Psoas muscle (tissue), 8 donors: Measurements from ENCODE around the gene ALDH18A1. TPM values are rescaled to one million over a fixed set of nuclear protein-coding genes. Genes with fewer than 3 reads are reported as not detected.

Experiments used
- ATAC-seq, 4 donors: fragments of 200-7000 bp; cut with Tn5 transposase; one replicate each; pipeline ENCODE4 v1.9.1; 2020; ENCODE audit warnings: moderate library complexity in 3 of 4, mild to moderate bottlenecking in 2 of 4
- DNase-seq, 2 donors: peaks; one replicate each; pipeline ENCODE4 v3.0.0-alpha.2; 2020
- H3K27ac ChIP-seq: fragments of 200-600 bp; one replicate; pipeline ENCODE4 v1.8.0; 2022
- H3K27me3 ChIP-seq, 3 donors: fragments of 200-600 bp in 1 of 3; one replicate each; pipeline versions ENCODE4 v1.6.1 to v1.8.0; 2013 to 2022; ENCODE audit warnings: low read length in 2 of 3, mild to moderate bottlenecking in 2 of 3, moderate library complexity in 1 of 3; ENCODE audit not compliant: insufficient read depth in 3 of 3
- H3K36me3 ChIP-seq, 2 donors: fragments of 200-600 bp in 1 of 2; one replicate each; pipeline versions ENCODE4 v1.6.1 to v1.8.0; 2013 to 2022; ENCODE audit warnings: low read depth in 1 of 2, mild to moderate bottlenecking in 1 of 2, moderate library complexity in 1 of 2; ENCODE audit not compliant: insufficient read depth in 1 of 2
- H3K4me1 ChIP-seq: fragments of 200-600 bp; one replicate; pipeline ENCODE4 v1.8.0; 2022
- H3K4me3 ChIP-seq: fragments of 200-600 bp; one replicate; pipeline ENCODE4 v1.8.0; 2022; ENCODE audit warnings: mild to moderate bottlenecking
- H3K9me3 ChIP-seq: fragments of 200-600 bp; one replicate; pipeline ENCODE4 v1.8.0; 2022
- WGBS, 3 donors: extraction: QIAGEN DNeasy Blood & Tissue Kit; methylation state at CpG; one replicate each; pipeline versions ENCODE4 v1.1.6 to v1.1.7; 2013; 5-methylcytosine and 5-hydroxymethylcytosine counted together
- intact Hi-C, 2 donors: fragments of 100-400 bp; cut with DNase I; formaldehyde crosslinking; loops; one replicate each; pipeline versions ENCODE4 v1.11.0 to v1.14.2; 2022
- polyA plus RNA-seq, 3 donors: library from polyadenylated mRNA; stranded (reverse); fragments of 200-250 nt; gene quantifications; one replicate each; pipeline ENCODE4 v1.2.3, GENCODE V29; 2013
- total RNA-seq, 4 donors: library from RNA; stranded (reverse); fragmentation: NEBNext Ultra II Directional in 2 of 4; extraction: Animal tissue kit (Norgen Biotek cat#: 25700) in 2 of 4; gene quantifications; one replicate each; pipeline versions ENCODE4 v1.2.1 to v1.2.4, GENCODE V29; 2021 to 2023
- TF ChIP-seq, protein P1 (sequence below): fragments of 200-600 bp; IDR thresholded peaks from one replicate; pipeline ENCODE4 v1.8.0; 2022; ENCODE audit warnings: antibody characterized with exemption
- donor health status: healthy with polysubstance abuse.
- donor health status: DM: no; HTN: no; CAD: no; lungs with moderate emphysema.
- donor health status: Bipolar disorder and iron deficiency.
- donor health status: healthy.
- donor health status: DM: yes; HTN: yes; CAD: no.
- donor health status: DM: no; HTN: no; CAD: no.
- donor health status: DM: no; HTN: no; CAD: no.
- donor health status: DM: yes; HTN: yes; CAD: no.

Gene ALDH18A1
- total and polyA plus RNA-seq, 7 donors, result 2.4 to 18.1 (median 5.7) TPM

DNA sequence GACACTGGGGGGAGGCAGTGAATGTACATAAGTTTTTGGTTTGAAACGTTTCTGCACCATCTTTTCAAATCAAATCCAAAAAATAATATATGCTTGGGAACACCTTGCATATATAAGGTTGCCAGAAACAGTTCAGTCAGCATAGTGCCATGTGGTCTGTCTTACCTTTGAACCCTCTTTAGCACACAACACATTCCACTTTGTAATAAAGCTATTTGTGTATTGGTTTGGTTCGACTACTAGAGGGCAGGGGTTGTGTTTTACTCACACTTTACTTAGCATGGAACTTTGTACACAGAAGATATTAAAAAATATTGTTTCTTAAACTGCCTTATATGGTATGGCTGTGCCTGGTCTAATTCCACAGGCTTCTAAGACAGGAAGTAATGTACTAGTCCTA, 43.2 kb downstream of the ALDH18A1 start:
- WGBS, 3 donors, result 83 to 88% (median 88%) methylated on average over 2 of the region's 2 CpGs
- Histone ChIP-seq H3K27ac (no peak overlapping the region), H3K4me3 (no peak overlapping the region), H3K27me3 (no peaks in the 10 kb centered on the region), H3K36me3 (peaks cover 3 to 97% of the 10 kb centered on the region in 2 donors), H3K4me1 (no peaks in the 10 kb centered on the region), H3K9me3 (no peaks in the 10 kb centered on the region)
- ATAC-seq (no peak), DNase-seq (no peak)
- TF ChIP-seq, protein P1, sequence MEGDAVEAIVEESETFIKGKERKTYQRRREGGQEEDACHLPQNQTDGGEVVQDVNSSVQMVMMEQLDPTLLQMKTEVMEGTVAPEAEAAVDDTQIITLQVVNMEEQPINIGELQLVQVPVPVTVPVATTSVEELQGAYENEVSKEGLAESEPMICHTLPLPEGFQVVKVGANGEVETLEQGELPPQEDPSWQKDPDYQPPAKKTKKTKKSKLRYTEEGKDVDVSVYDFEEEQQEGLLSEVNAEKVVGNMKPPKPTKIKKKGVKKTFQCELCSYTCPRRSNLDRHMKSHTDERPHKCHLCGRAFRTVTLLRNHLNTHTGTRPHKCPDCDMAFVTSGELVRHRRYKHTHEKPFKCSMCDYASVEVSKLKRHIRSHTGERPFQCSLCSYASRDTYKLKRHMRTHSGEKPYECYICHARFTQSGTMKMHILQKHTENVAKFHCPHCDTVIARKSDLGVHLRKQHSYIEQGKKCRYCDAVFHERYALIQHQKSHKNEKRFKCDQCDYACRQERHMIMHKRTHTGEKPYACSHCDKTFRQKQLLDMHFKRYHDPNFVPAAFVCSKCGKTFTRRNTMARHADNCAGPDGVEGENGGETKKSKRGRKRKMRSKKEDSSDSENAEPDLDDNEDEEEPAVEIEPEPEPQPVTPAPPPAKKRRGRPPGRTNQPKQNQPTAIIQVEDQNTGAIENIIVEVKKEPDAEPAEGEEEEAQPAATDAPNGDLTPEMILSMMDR, result no peak
- intact Hi-C loops, result no loop called here

DNA sequence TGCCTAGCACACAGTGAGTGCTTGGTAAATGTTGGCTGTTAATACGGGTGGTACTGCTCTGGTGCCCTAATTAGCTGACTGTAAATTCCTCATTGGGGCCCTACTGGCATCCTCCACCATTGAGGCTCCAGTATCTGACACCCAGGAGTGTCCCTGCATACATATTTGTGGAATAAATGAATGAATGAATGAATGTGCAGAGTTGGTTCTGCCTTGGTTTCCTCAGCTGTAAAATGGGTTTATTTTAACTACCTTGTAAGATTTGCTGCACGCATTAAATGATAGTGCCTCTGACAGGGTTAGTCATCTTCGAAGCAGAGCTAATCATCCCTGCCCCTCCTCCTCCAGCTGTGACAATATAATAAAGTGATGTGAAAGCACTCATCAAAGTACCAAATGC, 45.8 kb downstream of the ALDH18A1 start:
- no peaks in the 10 kb centered on the region for H3K4me1 ChIP-seq
- H3K9me3 ChIP-seq, result no peaks in the 10 kb centered on the region
- ATAC-seq, result no peak
- 94 to 96% (median 95%) methylated on average over 3 of the region's 3 CpGs for WGBS, 3 donors
- peaks cover 6 to 94% of the 10 kb centered on the region in 2 donors for H3K36me3 ChIP-seq
- no peak overlapping the region for H3K27ac ChIP-seq
- no peaks in the 10 kb centered on the region for H3K27me3 ChIP-seq
- no peak for DNase-seq
- H3K4me3 ChIP-seq, result no peak overlapping the region
- intact Hi-C loops, result no loop called here
- TF ChIP-seq, protein P1, result no peak

DNA sequence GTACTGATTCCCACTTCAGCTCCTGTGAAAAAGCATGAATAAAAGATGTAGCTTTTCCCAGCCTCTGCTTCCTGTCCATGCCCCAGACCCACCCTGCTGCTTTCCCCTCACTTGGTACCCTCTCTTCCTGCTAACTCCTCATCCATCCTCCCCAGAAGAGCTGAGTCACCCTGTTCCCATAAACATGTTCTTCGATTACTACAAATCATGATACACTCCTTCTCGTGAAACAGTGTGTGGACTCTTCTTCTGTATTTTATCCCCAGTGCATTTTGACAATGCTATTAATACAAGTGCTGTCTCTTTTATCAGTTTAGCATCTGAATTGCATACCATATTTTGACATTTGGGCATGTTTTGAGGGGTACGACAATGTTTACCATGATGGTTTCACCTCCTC, 49.6 kb downstream of the ALDH18A1 start:
- no peak overlapping the region for H3K4me3 ChIP-seq
- no peaks in the 10 kb centered on the region for H3K27me3 ChIP-seq
- H3K4me1 ChIP-seq, result no peaks in the 10 kb centered on the region
- ATAC-seq (no peak), DNase-seq (no peak)
- H3K36me3 ChIP-seq, result peaks cover 2 to 61% of the 10 kb centered on the region in 2 donors
- intact Hi-C loops, result no loop called here
- TF ChIP-seq, protein P1, result no peak
- no peaks in the 10 kb centered on the region for H3K9me3 ChIP-seq
- WGBS, 3 donors, result 74 to 81% (median 81%) methylated on average over 3 of the region's 3 CpGs
- H3K27ac ChIP-seq, result no peak overlapping the region

DNA sequence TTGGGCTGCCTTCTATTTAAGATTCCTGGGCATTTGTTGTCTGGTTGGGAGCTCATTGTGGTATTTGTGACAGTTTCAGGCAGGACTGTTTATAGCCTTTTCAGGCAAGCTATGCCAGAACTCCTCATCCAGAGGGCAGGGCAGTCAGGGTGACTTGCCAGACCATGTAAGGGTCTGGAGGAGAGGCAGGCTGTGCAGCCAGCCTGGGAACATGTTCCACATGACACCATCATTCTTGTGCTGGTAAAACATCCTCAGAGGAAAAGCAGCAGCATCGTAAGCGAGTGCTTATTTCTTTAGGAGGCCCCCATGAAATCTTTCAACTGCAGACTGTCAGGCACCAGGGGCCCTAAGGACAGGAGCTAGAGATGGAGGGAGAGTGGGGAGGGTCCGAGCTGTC, 51.3 kb downstream of the ALDH18A1 start:
- Histone ChIP-seq H3K27me3 (no peaks in the 10 kb centered on the region), H3K36me3 (peaks cover 2 to 44% of the 10 kb centered on the region in 2 donors), H3K4me3 (no peak overlapping the region), H3K27ac (peak overlapping the region; percentile 36), H3K4me1 (peaks cover 8% of the 10 kb centered on the region), H3K9me3 (no peaks in the 10 kb centered on the region)
- intact Hi-C loops, result no loop called here
- TF ChIP-seq, protein P1, result no peak
- DNase-seq, result no peak
- 80 to 93% (median 83%) methylated on average over 3 of the region's 3 CpGs for WGBS, 3 donors
- no peak for ATAC-seq

DNA sequence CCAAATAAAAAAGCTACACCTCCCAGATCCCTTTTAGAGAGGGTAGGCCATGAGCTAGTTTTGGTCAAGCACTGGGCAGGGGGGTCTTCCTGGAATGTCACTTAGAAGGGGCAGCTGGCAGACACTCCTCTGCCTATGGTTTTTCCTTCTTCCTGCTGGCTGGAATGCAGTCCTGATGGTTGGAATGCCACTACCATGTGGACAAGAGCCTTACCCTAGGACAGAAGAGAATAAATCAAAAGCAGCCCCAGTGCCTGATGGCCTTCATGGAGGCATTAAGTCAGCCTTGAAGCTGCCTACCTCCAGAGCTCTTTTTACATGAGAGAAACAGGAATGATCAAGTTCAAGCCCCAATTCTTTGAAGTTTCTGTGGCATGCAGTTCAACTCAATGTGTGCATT, 51.9 kb downstream of the ALDH18A1 start:
- intact Hi-C loops, result no loop called here
- no peaks in the 10 kb centered on the region for H3K9me3 ChIP-seq
- TF ChIP-seq, protein P1, result no peak
- DNase-seq (no peak), ATAC-seq (no peak)
- peaks cover 2 to 39% of the 10 kb centered on the region in 2 donors for H3K36me3 ChIP-seq
- no peak overlapping the region for H3K4me3 ChIP-seq
- peak overlapping the region; percentile 36 for H3K27ac ChIP-seq
- H3K4me1 ChIP-seq, result peaks cover 8% of the 10 kb centered on the region
- H3K27me3 ChIP-seq, result no peaks in the 10 kb centered on the region
